Activated CD4-positive, alpha-beta T cell treated with anti-CD3 and anti-CD28 coated beads, Interleukin-2, amount 10 ng/mL, durations not matched to agents 7 days and 5 days (primary cell): ENCODE measurements around the gene MARCHF4. TPM values are rescaled to one million over a fixed set of nuclear protein-coding genes. Genes with fewer than 3 reads are reported as not detected.
"Not testable (repeated sequence)": the region's sequence is repeated elsewhere in the genome, so short reads cannot be mapped to it uniquely, and the experiment has no call there.

Source experiments
- CTCF ChIA-PET: fragments of 350-600 bp; sonication (Branson Sonifier 250); formaldehyde crosslinking; loops from one replicate; lab custom pipeline; 2021; ENCODE audit warnings: antibody characterized with exemption; lab: Charles Lee
- POLR2A ChIA-PET: fragments of 350-600 bp; sonication (Branson Sonifier 250); formaldehyde crosslinking; loops from one replicate; lab custom pipeline; 2021; ENCODE audit warnings: antibody characterized with exemption; lab: Charles Lee
- DNase-seq: peaks from one replicate; pipeline ENCODE4 v3.0.0-alpha.2; 2020
- H3K27ac Mint-ChIP-seq: one replicate; pipeline ENCODE4 v1.8.0; 2021; ENCODE audit warnings: mild to moderate bottlenecking, moderate library complexity, mixed read lengths
- H3K27me3 Mint-ChIP-seq: one replicate; pipeline ENCODE4 v1.8.0; 2021; ENCODE audit warnings: mixed read lengths
- H3K36me3 Mint-ChIP-seq: one replicate; pipeline ENCODE4 v1.8.0; 2021; ENCODE audit warnings: low read depth, mixed read lengths
- H3K4me1 Mint-ChIP-seq: one replicate; pipeline ENCODE4 v1.8.0; 2021; ENCODE audit warnings: mixed read lengths
- H3K4me3 Mint-ChIP-seq: one replicate; pipeline ENCODE4 v1.8.0; 2021; ENCODE audit warnings: mild to moderate bottlenecking, moderate library complexity, mixed read lengths
- H3K9me3 Mint-ChIP-seq: one replicate; pipeline ENCODE4 v1.8.0; 2021; ENCODE audit warnings: mixed read lengths
- total RNA-seq, 2 experiments: library from RNA; stranded (reverse); gene quantifications; one replicate each; pipeline ENCODE4 v1.2.3, GENCODE V29; 2021

Gene MARCHF4
- total RNA-seq, 2 experiments from 2014 or later: not detected

- peaks cover 23% of the 10 kb centered on the region for H3K4me1 Mint-ChIP-seq
- no peak overlapping the region for H3K27ac Mint-ChIP-seq
- no peak for DNase-seq
- ChIA-PET POLR2A (no interaction called here), CTCF (interaction anchor here (1.6 kb wide), 1 partner anchor 15 kb away, joined by 3 read pairs; no protein-coding TSS in a partner anchor)
- H3K4me3 Mint-ChIP-seq: no peak overlapping the region
- no peaks in the 10 kb centered on the region for H3K27me3 Mint-ChIP-seq
- peaks cover 12% of the 10 kb centered on the region for H3K9me3 Mint-ChIP-seq
- H3K36me3 Mint-ChIP-seq: no peaks in the 10 kb centered on the region
Measured at GRCh38 chr2:216385478-216385877, 13.2 kb upstream of the MARCHF4 start.

GRCh38 chr2:216384409-216384808 is 12.1 kb upstream of the MARCHF4 start:
- DNase-seq, POLR2A ChIA-PET, H3K4me3 Mint-ChIP-seq, H3K27me3 Mint-ChIP-seq, H3K27ac Mint-ChIP-seq, H3K36me3 Mint-ChIP-seq: not testable (repeated sequence)
- H3K4me1 Mint-ChIP-seq: peaks cover 19% of the 10 kb centered on the region
- CTCF ChIA-PET: interaction anchor here (0.7 to 1.6 kb wide), 2 partner anchors 9 to 16 kb away, joined by 3 read pairs; no protein-coding TSS in a partner anchor
- peaks cover 12% of the 10 kb centered on the region for H3K9me3 Mint-ChIP-seq

GRCh38 chr2:216379977-216380376 is 7.7 kb upstream of the MARCHF4 start:
- H3K27me3 Mint-ChIP-seq: peaks cover 5% of the 10 kb centered on the region
- CTCF ChIA-PET: no interaction called here
- no peaks in the 10 kb centered on the region for H3K36me3 Mint-ChIP-seq
- no peaks in the 10 kb centered on the region for H3K4me1 Mint-ChIP-seq
- H3K4me3 Mint-ChIP-seq: no peak overlapping the region
- peaks cover 4% of the 10 kb centered on the region for H3K9me3 Mint-ChIP-seq
- DNase-seq: no peak
- POLR2A ChIA-PET: no interaction called here
- H3K27ac Mint-ChIP-seq: no peak overlapping the region

- POLR2A ChIA-PET: no interaction called here
- no peak for DNase-seq
- H3K4me1 Mint-ChIP-seq: peaks cover 13% of the 10 kb centered on the region
- H3K36me3 Mint-ChIP-seq: no peaks in the 10 kb centered on the region
- CTCF ChIA-PET: interaction anchor here (0.6 to 1.9 kb wide), 2 partner anchors 8 to 55 kb away, joined by 3 to 7 read pairs; no protein-coding TSS in a partner anchor
- no peak overlapping the region for H3K4me3 Mint-ChIP-seq
- H3K9me3 Mint-ChIP-seq: no peaks in the 10 kb centered on the region
- H3K27me3 Mint-ChIP-seq: peaks cover 32% of the 10 kb centered on the region
- H3K27ac Mint-ChIP-seq: no peak overlapping the region
Measured at GRCh38 chr2:216375286-216375685, 3.0 kb upstream of the MARCHF4 start.

- ChIA-PET POLR2A (no interaction called here), CTCF (interaction anchor here (1.1 kb wide), 1 partner anchor 16 kb away, joined by 3 read pairs; no protein-coding TSS in a partner anchor)
- Mint-ChIP-seq H3K27ac (no peak overlapping the region), H3K4me3 (no peak overlapping the region), H3K4me1 (peaks cover 13% of the 10 kb centered on the region), H3K36me3 (no peaks in the 10 kb centered on the region), H3K27me3 (peaks cover 43% of the 10 kb centered on the region), H3K9me3 (no peaks in the 10 kb centered on the region)
- DNase-seq: no peak
Measured at GRCh38 chr2:216373896-216374295, 1.6 kb upstream of the MARCHF4 start.

GRCh38 chr2:216372761-216373291 is 543 bp upstream of the MARCHF4 start:
- Mint-ChIP-seq H3K4me3 (no peak overlapping the region), H3K9me3 (no peaks in the 10 kb centered on the region), H3K27me3 (peaks cover 54% of the 10 kb centered on the region), H3K4me1 (peaks cover 13% of the 10 kb centered on the region), H3K27ac (no peak overlapping the region), H3K36me3 (no peaks in the 10 kb centered on the region)
- CTCF ChIA-PET: interaction anchor here (1.1 kb wide), 2 partner anchors 15 to 151 kb away, joined by 3 to 4 read pairs; no protein-coding TSS in a partner anchor
- POLR2A ChIA-PET: no interaction called here
- DNase-seq: no peak

- no peaks in the 10 kb centered on the region for H3K9me3 Mint-ChIP-seq
- H3K4me1 Mint-ChIP-seq: peaks cover 13% of the 10 kb centered on the region
- ChIA-PET POLR2A (no interaction called here), CTCF (no interaction called here)
- no peak for DNase-seq
- H3K4me3 Mint-ChIP-seq: no peak overlapping the region
- H3K27ac Mint-ChIP-seq: no peak overlapping the region
- H3K36me3 Mint-ChIP-seq: no peaks in the 10 kb centered on the region
- H3K27me3 Mint-ChIP-seq: peaks cover 67% of the 10 kb centered on the region
Measured at GRCh38 chr2:216370961-216371712, 1.1 kb downstream of the MARCHF4 start.

GRCh38 chr2:216369821-216370220 is 2.5 kb downstream of the MARCHF4 start:
- no peak for DNase-seq

GRCh38 chr2:216366777-216367471 is 5.4 kb downstream of the MARCHF4 start:
- CTCF ChIA-PET: interaction anchor here (1.3 to 2.5 kb wide), 2 partner anchors 9 to 38 kb away, joined by 3 to 7 read pairs; no protein-coding TSS in a partner anchor

More at GRCh38 chr2:216369821-216370220, 2.5 kb downstream of the MARCHF4 start:
- Mint-ChIP-seq H3K4me3 (no peak overlapping the region), H3K4me1 (peaks cover 13% of the 10 kb centered on the region), H3K27me3 (peaks cover 72% of the 10 kb centered on the region), H3K9me3 (no peaks in the 10 kb centered on the region), H3K27ac (no peak overlapping the region), H3K36me3 (no peaks in the 10 kb centered on the region)
- POLR2A ChIA-PET: no interaction called here
- CTCF ChIA-PET: no interaction called here

GRCh38 chr2:216365518-216365917 is 6.8 kb downstream of the MARCHF4 start:
- H3K4me3 Mint-ChIP-seq: no peak overlapping the region
- peaks cover 53% of the 10 kb centered on the region for H3K27me3 Mint-ChIP-seq
- ChIA-PET CTCF (interaction anchor here (1.4 to 1.5 kb wide), 2 partner anchors 12 to 36 kb away, joined by 3 read pairs; no protein-coding TSS in a partner anchor), POLR2A (no interaction called here)
- no peaks in the 10 kb centered on the region for H3K36me3 Mint-ChIP-seq
- H3K4me1 Mint-ChIP-seq: no peaks in the 10 kb centered on the region
- no peak for DNase-seq
- no peaks in the 10 kb centered on the region for H3K9me3 Mint-ChIP-seq
- no peak overlapping the region for H3K27ac Mint-ChIP-seq

More at GRCh38 chr2:216366777-216367471, 5.4 kb downstream of the MARCHF4 start:
- no peaks in the 10 kb centered on the region for H3K36me3 Mint-ChIP-seq
- H3K4me1 Mint-ChIP-seq: peaks cover 5% of the 10 kb centered on the region
- no peaks in the 10 kb centered on the region for H3K9me3 Mint-ChIP-seq
- no peak overlapping the region for H3K27ac Mint-ChIP-seq
- DNase-seq: no peak
- no peak overlapping the region for H3K4me3 Mint-ChIP-seq
- POLR2A ChIA-PET: no interaction called here
- H3K27me3 Mint-ChIP-seq: peaks cover 53% of the 10 kb centered on the region

- no peaks in the 10 kb centered on the region for H3K9me3 Mint-ChIP-seq
- CTCF ChIA-PET: no interaction called here
Measured at GRCh38 chr2:216363221-216363620, 9.1 kb downstream of the MARCHF4 start.

GRCh38 chr2:216362730-216363129 is 9.6 kb downstream of the MARCHF4 start:
- Mint-ChIP-seq H3K4me3 (no peak overlapping the region), H3K36me3 (no peaks in the 10 kb centered on the region), H3K27me3 (peaks cover 34% of the 10 kb centered on the region), H3K27ac (no peak overlapping the region), H3K4me1 (no peaks in the 10 kb centered on the region), H3K9me3 (no peaks in the 10 kb centered on the region)
- ChIA-PET POLR2A (no interaction called here), CTCF (no interaction called here)
- DNase-seq: no peak

More at GRCh38 chr2:216363221-216363620, 9.1 kb downstream of the MARCHF4 start:
- H3K36me3 Mint-ChIP-seq: no peaks in the 10 kb centered on the region
- no peak overlapping the region for H3K27ac Mint-ChIP-seq
- no peak for DNase-seq
- no peaks in the 10 kb centered on the region for H3K4me1 Mint-ChIP-seq
- peaks cover 36% of the 10 kb centered on the region for H3K27me3 Mint-ChIP-seq
- POLR2A ChIA-PET: no interaction called here
- no peak overlapping the region for H3K4me3 Mint-ChIP-seq
